Gastroesophageal sphincter (tissue), 4 donors: Measurements from ENCODE around the gene NAIF1. TPM values are rescaled to one million over a fixed set of nuclear protein-coding genes. Genes with fewer than 3 reads are reported as not detected.
"Not testable (repeated sequence)": the region's sequence is repeated elsewhere in the genome, so short reads cannot be mapped to it uniquely, and the experiment has no call there.

Source experiments
- ATAC-seq: fragments of 150-250 bp; one replicate; pipeline ENCODE4 v1.9.1; 2016; ENCODE audit warnings: mild to moderate bottlenecking, moderate library complexity
- H3K27ac ChIP-seq, 4 donors: fragments of 200-600 bp; sonication (generic) in 3 of 4; 1 replicate in 3 of 4; 2 replicates in 1 of 4; pipeline ENCODE4 v1.5.1; 2016 to 2019
- H3K27me3 ChIP-seq: fragments of 200-600 bp; sonication (generic); one replicate; pipeline ENCODE4 v1.5.1; 2019
- H3K36me3 ChIP-seq, 2 donors: fragments of 200-600 bp; sonication (generic); one replicate each; pipeline ENCODE4 v1.5.1; 2019; ENCODE audit warnings: control low read depth in 1 of 2
- H3K4me1 ChIP-seq, 3 donors: fragments of 200-600 bp; sonication (generic); 1 replicate in 2 of 3; 2 replicates in 1 of 3; pipeline ENCODE4 v1.5.1; 2016 to 2019; ENCODE audit warnings: control low read depth in 2 of 3
- H3K4me3 ChIP-seq, 2 donors: fragments of 200-600 bp; sonication (generic); one replicate each; pipeline ENCODE4 v1.5.1; 2019; ENCODE audit warnings: mild to moderate bottlenecking in 1 of 2, moderate library complexity in 1 of 2
- H3K9me3 ChIP-seq, 3 donors: fragments of 200-600 bp; sonication (generic); one replicate each; pipeline ENCODE4 v1.5.1; 2017 to 2019; ENCODE audit warnings: control low read depth in 2 of 3
- EP300 ChIP-seq: sonication (generic); formaldehyde crosslinking; IDR thresholded peaks from one replicate; pipeline ENCODE4 v1.6.1; 2017; ENCODE audit warnings: antibody characterized with exemption, mild to moderate bottlenecking
- POLR2A ChIP-seq, 2 donors: fragments of 450-650 bp; IDR thresholded peaks; one replicate each; pipeline ENCODE4 v1.6.1; 2017; ENCODE audit warnings: antibody characterized with exemption in 2 of 2, mild to moderate bottlenecking in 2 of 2, moderate library complexity in 1 of 2
- POLR2AphosphoS5 ChIP-seq: sonication (generic); formaldehyde crosslinking; IDR thresholded peaks from one replicate; pipeline ENCODE4 v1.6.1; 2017; ENCODE audit warnings: antibody characterized with exemption
- WGBS, 2 donors: methylation state at CpG; one replicate each; pipeline ENCODE4 v1.1.5; 2018; ENCODE audit warnings: low coverage in 1 of 2; 5-methylcytosine and 5-hydroxymethylcytosine counted together
- total RNA-seq, 4 donors: library from RNA; depleted of rRNA; stranded (reverse); fragments of >200 nt; gene quantifications; one replicate each; pipeline ENCODE4 v1.1.0, GENCODE V29; 2016
- TF ChIP-seq, protein P1 (sequence below), 4 experiments: fragments of 200-600 bp in 2 of 4; fragments of 450-650 bp in 2 of 4; sonication (generic) in 1 of 4; IDR thresholded peaks; one replicate each; pipeline ENCODE4 v1.5.1; 2017 to 2019; ENCODE audit warnings: antibody characterized with exemption in 4 of 4, mild to moderate bottlenecking in 2 of 4, moderate library complexity in 2 of 4

NAIF1 gene
- total RNA-seq, 4 donors from 2014 or later = 5.3 to 11.4 (median 8.6) TPM

- H3K27me3 ChIP-seq = no peaks in the 10 kb centered on the region
- no peak overlapping the region for H3K27ac ChIP-seq
- H3K9me3 ChIP-seq = no peaks in the 10 kb centered on the region
- TF ChIP-seq POLR2A (IDR thresholded peaks at IDR 0.05) (no peak), POLR2AphosphoS5 (no peak), EP300 (no peak)
- TF ChIP-seq, protein P1, sequence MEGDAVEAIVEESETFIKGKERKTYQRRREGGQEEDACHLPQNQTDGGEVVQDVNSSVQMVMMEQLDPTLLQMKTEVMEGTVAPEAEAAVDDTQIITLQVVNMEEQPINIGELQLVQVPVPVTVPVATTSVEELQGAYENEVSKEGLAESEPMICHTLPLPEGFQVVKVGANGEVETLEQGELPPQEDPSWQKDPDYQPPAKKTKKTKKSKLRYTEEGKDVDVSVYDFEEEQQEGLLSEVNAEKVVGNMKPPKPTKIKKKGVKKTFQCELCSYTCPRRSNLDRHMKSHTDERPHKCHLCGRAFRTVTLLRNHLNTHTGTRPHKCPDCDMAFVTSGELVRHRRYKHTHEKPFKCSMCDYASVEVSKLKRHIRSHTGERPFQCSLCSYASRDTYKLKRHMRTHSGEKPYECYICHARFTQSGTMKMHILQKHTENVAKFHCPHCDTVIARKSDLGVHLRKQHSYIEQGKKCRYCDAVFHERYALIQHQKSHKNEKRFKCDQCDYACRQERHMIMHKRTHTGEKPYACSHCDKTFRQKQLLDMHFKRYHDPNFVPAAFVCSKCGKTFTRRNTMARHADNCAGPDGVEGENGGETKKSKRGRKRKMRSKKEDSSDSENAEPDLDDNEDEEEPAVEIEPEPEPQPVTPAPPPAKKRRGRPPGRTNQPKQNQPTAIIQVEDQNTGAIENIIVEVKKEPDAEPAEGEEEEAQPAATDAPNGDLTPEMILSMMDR (IDR thresholded peaks at IDR 0.05) = no peak
- H3K4me3 ChIP-seq = no peak overlapping the region
- no peaks in the 10 kb centered on the region for H3K36me3 ChIP-seq
- ATAC-seq = no peak
- WGBS, 2 donors = 40% methylated on average over 1 of the region's 7 CpGs; no CpG with 5 or more reads in 1 of the 2 donors
- peaks cover 0 to 7% (median 0%) of the 10 kb centered on the region in 3 donors for H3K4me1 ChIP-seq
Measured at GRCh38 chr9:128043467-128043868, 23.7 kb downstream of the NAIF1 start.

GRCh38 chr9:128042043-128042442 is 25.1 kb downstream of the NAIF1 start:
- TF ChIP-seq, protein P1 (IDR thresholded peaks at IDR 0.05) = no peak
- TF ChIP-seq EP300 = no peak
- TF ChIP-seq POLR2A (IDR thresholded peaks at IDR 0.05) = no peak
- no peak for TF ChIP-seq POLR2AphosphoS5
- H3K27me3 ChIP-seq = no peaks in the 10 kb centered on the region
- H3K36me3 ChIP-seq = no peaks in the 10 kb centered on the region
- no peak overlapping the region for H3K4me3 ChIP-seq
- peaks cover 0 to 7% (median 0%) of the 10 kb centered on the region in 3 donors for H3K4me1 ChIP-seq
- no peak overlapping the region for H3K27ac ChIP-seq
- no peaks in the 10 kb centered on the region for H3K9me3 ChIP-seq
- WGBS, 2 donors = 73 to 81% methylated on average over 3 to 7 of the region's 7 CpGs
- ATAC-seq = no peak

DNA sequence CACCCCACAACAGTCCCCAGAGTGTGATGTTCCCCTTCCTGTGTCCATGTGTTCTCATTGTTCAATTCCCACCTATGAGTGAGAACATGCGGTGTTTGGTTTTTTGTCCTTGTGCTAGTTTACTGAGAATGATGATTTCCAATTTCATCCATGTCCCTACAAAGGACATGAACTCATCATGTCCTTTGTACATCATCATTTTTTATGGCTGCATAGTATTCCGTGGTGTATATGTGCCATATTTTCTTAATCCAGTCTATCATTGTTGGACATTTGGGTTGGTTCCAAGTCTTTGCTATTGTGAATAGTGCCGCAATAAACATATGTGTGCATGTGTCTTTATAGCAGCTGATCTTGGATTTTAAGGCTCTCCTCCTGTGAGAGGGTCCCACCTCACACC is 26.3 kb downstream of the NAIF1 start:
- H3K27me3 ChIP-seq, H3K4me3 ChIP-seq, H3K4me1 ChIP-seq, H3K9me3 ChIP-seq, H3K36me3 ChIP-seq, H3K27ac ChIP-seq, ATAC-seq: not testable (repeated sequence)
- whole genome bisulfite sequencing, 2 donors = 64 to 80% methylated on average over 1 to 3 of the region's 3 CpGs

- H3K9me3 ChIP-seq, H3K4me1 ChIP-seq, H3K27ac ChIP-seq, H3K4me3 ChIP-seq, ATAC-seq, H3K27me3 ChIP-seq, H3K36me3 ChIP-seq: not testable (repeated sequence)
- 75 to 76% methylated on average over 3 of the region's 3 CpGs for WGBS, 2 donors
Measured at GRCh38 chr9:128036522-128036921, 30.6 kb downstream of the NAIF1 start.

DNA sequence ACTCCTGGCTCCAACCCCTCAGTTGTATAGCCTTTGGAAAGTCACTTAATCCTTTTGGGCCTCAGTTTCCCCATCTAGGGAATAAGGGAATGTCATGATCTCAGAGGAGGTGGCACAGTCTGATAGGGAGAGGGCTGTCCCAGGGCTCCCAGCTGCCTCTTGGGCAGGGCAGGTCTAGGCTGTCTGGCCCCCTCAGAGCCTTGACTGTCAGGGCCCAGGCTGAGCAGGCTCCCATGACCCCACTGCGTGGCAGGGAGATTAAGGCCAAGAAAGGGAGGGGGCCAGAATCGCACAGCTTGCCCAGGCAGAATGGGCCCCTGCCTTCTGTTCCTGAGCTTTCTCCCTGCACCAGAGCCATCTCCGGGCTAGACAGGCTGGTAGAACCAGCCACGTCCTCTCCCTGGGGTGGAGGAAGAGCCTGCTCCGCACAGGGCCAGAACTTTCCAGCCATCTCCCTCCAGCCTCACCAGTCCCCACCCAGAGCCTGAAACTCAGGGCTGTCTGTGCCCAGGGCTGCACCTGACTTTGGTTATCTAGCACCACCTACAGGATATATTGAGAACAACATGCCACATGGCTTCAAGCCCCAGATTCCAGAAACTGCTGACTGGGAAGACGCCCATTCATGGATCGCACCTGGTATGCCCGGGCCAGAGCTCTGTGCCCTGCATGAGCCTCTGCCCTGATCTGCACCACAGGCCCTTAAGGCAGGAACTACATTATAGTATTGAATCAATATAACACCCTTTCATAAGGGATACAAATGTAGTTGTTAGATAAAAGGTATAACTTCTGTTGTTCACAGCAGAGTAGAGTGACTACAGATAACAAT is 32.1 kb downstream of the NAIF1 start:
- Histone ChIP-seq H3K9me3 (no peaks in the 10 kb centered on the region), H3K4me3 (no peak overlapping the region), H3K4me1 (peaks cover 0 to 7% (median 0%) of the 10 kb centered on the region in 3 donors), H3K36me3 (no peaks in the 10 kb centered on the region), H3K27ac (peak overlapping the region in 1 of 4 donors; percentile 19), H3K27me3 (no peaks in the 10 kb centered on the region)
- TF ChIP-seq POLR2AphosphoS5 = no peak
- TF ChIP-seq POLR2A (IDR thresholded peaks at IDR 0.05) = no peak
- TF ChIP-seq, protein P1 (IDR thresholded peaks at IDR 0.05) = peak in 3 of 4 experiments; percentile 89 to 95 (median 91)
- ATAC-seq = peak; percentile 95
- 17 to 41% methylated on average over 3 to 6 of the region's 8 CpGs for WGBS, 2 donors

GRCh38 chr9:128033609-128034008 is 33.5 kb downstream of the NAIF1 start:
- no peak for ATAC-seq
- H3K27ac ChIP-seq = no peak overlapping the region
- H3K9me3 ChIP-seq = no peaks in the 10 kb centered on the region
- no peaks in the 10 kb centered on the region for H3K36me3 ChIP-seq
- H3K4me1 ChIP-seq = peaks cover 0 to 7% (median 0%) of the 10 kb centered on the region in 3 donors
- H3K4me3 ChIP-seq = no peak overlapping the region
- H3K27me3 ChIP-seq = no peaks in the 10 kb centered on the region
- WGBS, 2 donors = 69 to 86% methylated on average over 1 to 2 of the region's 4 CpGs
- TF ChIP-seq POLR2AphosphoS5 = no peak
- no peak for TF ChIP-seq POLR2A (IDR thresholded peaks at IDR 0.05)
- TF ChIP-seq, protein P1 (IDR thresholded peaks at IDR 0.05) = no peak
- no peak for TF ChIP-seq EP300
